ENCODE results near the gene PCGF3.

PCGF3 gene

DNA sequence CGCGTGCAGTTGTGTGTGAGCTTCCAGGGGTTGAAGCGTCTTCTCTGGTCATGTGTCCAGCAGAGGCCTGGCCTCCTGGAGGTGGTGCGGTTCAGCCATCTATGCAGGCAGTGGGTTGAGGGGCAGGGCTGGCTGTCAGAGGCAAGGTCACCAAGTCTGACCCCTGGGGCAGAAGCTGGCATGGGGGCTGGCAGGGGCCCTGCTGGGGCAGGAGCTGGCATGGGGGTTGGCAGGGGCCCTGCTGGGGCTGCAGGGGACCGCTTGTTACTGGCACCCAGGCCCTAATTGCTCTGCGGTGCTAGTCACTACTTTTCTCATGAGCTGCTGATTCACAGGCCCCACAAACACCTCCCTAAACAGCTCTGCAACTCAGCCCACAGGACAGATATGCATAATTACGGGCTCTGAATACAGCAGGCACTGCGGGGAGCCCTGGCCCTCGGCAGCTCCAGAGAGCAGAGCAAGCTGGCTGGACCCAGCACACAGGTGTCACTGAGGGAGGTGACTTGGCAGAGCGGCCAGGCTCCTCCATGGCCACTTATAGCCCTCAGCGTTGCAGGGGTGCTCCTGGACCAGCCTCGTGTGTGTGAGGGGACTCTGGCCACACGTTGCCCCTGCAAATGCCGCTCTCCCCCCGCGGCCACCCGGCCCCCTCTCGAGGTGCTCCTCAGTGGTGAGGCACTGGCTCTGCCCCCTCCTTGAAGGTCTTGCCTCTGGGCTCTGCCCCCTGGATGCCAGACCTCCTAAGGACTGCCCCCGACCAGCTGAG lies 87.6 kb downstream of the PCGF3 start:
- Histone ChIP-seq H3K79me2 (ENCODE audit: low read length) (no peaks in the 10 kb centered on the region), H3K27ac (ENCODE audit: low read length) (no peak overlapping the region), H3K4me1 (ENCODE audit: low read length) (peaks cover 5% of the 10 kb centered on the region; the same call in 1 of the 2 replicates), H3K4me3 (ENCODE audit: low read length) (peak overlapping the region; percentile 71; the same call in 1 of the 2 replicates), H3K4me2 (ENCODE audit: low read length) (peak overlapping the region; percentile 62), H3K27me3 (ENCODE audit: low read depth, low read length) (peaks cover 15% of the 10 kb centered on the region), H3K9me3 (ENCODE audit: insufficient read depth, low read length) (no peaks in the 10 kb centered on the region), H3K36me3 (replicated peaks; ENCODE audit: low read depth, low read length) (no peaks in the 10 kb centered on the region), H4K20me1 (ENCODE audit: insufficient read depth, low read length) (no peaks in the 10 kb centered on the region), H2AFZ (ENCODE audit: low read depth, low read length) (0 out of 2 replicates have a peak overlapping the region, but pooled peaks have one; percentile 49), H3K9ac (ENCODE audit: low read length) (no peak overlapping the region)
- TF ChIP-seq, protein P1, sequence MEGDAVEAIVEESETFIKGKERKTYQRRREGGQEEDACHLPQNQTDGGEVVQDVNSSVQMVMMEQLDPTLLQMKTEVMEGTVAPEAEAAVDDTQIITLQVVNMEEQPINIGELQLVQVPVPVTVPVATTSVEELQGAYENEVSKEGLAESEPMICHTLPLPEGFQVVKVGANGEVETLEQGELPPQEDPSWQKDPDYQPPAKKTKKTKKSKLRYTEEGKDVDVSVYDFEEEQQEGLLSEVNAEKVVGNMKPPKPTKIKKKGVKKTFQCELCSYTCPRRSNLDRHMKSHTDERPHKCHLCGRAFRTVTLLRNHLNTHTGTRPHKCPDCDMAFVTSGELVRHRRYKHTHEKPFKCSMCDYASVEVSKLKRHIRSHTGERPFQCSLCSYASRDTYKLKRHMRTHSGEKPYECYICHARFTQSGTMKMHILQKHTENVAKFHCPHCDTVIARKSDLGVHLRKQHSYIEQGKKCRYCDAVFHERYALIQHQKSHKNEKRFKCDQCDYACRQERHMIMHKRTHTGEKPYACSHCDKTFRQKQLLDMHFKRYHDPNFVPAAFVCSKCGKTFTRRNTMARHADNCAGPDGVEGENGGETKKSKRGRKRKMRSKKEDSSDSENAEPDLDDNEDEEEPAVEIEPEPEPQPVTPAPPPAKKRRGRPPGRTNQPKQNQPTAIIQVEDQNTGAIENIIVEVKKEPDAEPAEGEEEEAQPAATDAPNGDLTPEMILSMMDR (IDR thresholded peaks at IDR 0.05; ENCODE audit: low read depth, low read length) = no peak
- TF ChIP-seq EZH2phosphoT487 (IDR thresholded peaks at IDR 0.05; ENCODE audit: low read depth) = no peak

DNA sequence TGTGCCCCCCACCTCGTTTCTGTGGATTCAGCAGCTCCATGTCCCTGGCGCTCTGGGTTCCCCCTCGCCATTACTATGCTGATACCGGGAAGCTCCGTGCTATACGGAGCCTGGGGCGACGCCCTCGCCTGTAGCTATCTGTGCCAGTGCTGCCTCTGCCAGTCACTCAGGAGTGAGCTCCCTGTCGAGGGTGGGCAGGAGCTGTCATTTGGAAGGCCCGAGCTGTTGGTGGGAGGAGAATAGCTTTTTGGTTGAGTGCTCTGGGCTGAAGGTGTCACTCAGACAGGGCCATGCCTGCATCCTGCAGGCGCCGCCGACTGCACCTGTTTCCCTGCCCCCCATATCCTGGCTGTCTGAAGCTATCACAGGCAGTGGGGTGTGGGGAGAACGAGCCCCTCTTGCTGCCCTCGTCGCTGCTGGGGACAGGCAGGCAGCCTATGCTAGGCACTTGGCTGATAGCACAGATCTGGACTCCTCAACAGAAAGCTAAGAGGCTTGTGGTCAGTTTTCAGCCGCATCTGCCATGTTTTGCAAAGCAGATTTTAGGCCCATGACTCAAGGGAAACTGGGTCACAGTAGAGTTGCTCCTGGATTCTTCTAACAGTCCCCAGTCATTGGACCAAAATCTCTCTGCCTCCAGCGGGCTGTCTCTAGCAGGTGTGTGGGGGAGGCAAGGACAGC lies 88.4 kb downstream of the PCGF3 start:
- no peaks in the 10 kb centered on the region for H3K9me3 ChIP-seq (ENCODE audit: insufficient read depth, low read length)
- no peak overlapping the region for H3K27ac ChIP-seq (ENCODE audit: low read length)
- H3K4me2 ChIP-seq (ENCODE audit: low read length) = no peak overlapping the region
- no peak overlapping the region for H3K9ac ChIP-seq (ENCODE audit: low read length)
- H3K27me3 ChIP-seq (ENCODE audit: low read depth, low read length) = peaks cover 15% of the 10 kb centered on the region
- no peak for TF ChIP-seq EZH2phosphoT487 (IDR thresholded peaks at IDR 0.05; ENCODE audit: low read depth)
- TF ChIP-seq, protein P1 (IDR thresholded peaks at IDR 0.05; ENCODE audit: low read depth, low read length) = no peak
- no peaks in the 10 kb centered on the region for H3K79me2 ChIP-seq (ENCODE audit: low read length)
- no peak overlapping the region for H3K4me3 ChIP-seq (ENCODE audit: low read length)
- H2AFZ ChIP-seq (ENCODE audit: low read depth, low read length) = no peak overlapping the region
- H3K4me1 ChIP-seq (ENCODE audit: low read length) = peaks cover 13% of the 10 kb centered on the region
- no peaks in the 10 kb centered on the region for H4K20me1 ChIP-seq (ENCODE audit: insufficient read depth, low read length)
- H3K36me3 ChIP-seq (replicated peaks; ENCODE audit: low read depth, low read length) = no peaks in the 10 kb centered on the region

DNA sequence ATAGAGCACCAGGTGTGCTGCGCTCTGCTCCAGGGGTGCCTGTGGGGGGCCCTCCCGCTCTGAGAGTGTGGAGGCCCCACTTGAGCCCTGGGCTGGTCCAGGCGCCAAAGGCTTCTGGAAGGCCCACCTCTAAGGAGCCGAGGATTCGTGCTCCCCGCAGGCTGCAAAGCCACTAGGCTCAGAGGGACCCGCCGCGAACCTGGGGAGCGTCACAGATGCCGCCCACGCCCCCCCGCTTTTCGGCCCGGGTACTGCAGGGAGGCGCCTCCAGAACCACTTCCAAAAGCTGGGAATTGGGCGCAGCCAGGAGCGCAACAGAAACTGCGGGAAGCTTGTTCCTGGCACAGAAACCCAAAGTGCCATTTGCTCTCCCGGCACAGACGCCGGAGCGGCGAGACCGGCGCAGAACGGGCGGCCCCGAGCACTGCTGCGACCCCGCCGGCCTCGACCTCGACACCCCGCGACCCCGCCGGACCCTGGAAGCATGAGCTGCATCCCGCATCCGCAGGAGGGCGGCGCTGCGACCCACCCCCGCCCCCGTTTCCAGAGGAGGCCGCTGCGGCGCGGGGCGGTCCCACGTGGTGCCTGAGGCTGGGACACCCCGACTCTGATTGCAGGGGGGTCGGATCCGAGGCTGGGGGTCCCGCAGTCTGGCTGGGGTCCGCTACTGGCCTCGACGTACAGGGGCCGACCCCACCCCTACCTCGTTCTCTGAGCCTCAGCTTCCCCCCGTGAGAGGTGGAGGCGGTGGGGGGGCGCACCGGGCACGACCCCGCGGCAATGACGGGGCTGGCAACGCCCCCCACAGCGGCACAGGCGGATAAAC lies 89.5 kb downstream of the PCGF3 start:
- no peak overlapping the region for H3K4me2 ChIP-seq (ENCODE audit: low read length)

More for the DNA sequence above, 89.5 kb downstream of the PCGF3 start:
- H3K79me2 ChIP-seq (ENCODE audit: low read length) = no peaks in the 10 kb centered on the region
- H3K4me1 ChIP-seq (ENCODE audit: low read length) = peaks cover 17% of the 10 kb centered on the region
- H3K27me3 ChIP-seq (ENCODE audit: low read depth, low read length) = peaks cover 15% of the 10 kb centered on the region
- H4K20me1 ChIP-seq (ENCODE audit: insufficient read depth, low read length) = no peaks in the 10 kb centered on the region
- no peak for TF ChIP-seq EZH2phosphoT487 (IDR thresholded peaks at IDR 0.05; ENCODE audit: low read depth)
- TF ChIP-seq, protein P1 (IDR thresholded peaks at IDR 0.05; ENCODE audit: low read depth, low read length) = no peak
- no peak overlapping the region for H3K27ac ChIP-seq (ENCODE audit: low read length)
- no peak overlapping the region for H3K9ac ChIP-seq (ENCODE audit: low read length)
- no peaks in the 10 kb centered on the region for H3K36me3 ChIP-seq (replicated peaks; ENCODE audit: low read depth, low read length)
- no peak overlapping the region for H3K4me3 ChIP-seq (ENCODE audit: low read length)
- H2AFZ ChIP-seq (ENCODE audit: low read depth, low read length) = no peak overlapping the region
- no peaks in the 10 kb centered on the region for H3K9me3 ChIP-seq (ENCODE audit: insufficient read depth, low read length)

All from OCI-LY3 (cell line).